Loucy (cell line): ENCODE data around the gene SNCAIP.

Experiments used
- EZH2phosphoT487 ChIP-seq: fragments of 200-600 bp; IDR thresholded peaks from 2 replicates; pipeline ENCODE4 v1.6.1; 2018; ENCODE audit warnings: antibody characterized with exemption, mild to moderate bottlenecking, moderate library complexity, borderline replicate concordance
- TF ChIP-seq, protein P1 (sequence below): fragments of 200-600 bp; sonication (generic); conservative IDR thresholded peaks from 2 replicates; pipeline ENCODE4 v1.5.1; 2014; ENCODE audit warnings: mild to moderate bottlenecking, antibody characterized with exemption, low read length

GRCh38 chr5:122465031-122465577 lies 153.1 kb downstream of the SNCAIP start:
- TF ChIP-seq, protein P1, sequence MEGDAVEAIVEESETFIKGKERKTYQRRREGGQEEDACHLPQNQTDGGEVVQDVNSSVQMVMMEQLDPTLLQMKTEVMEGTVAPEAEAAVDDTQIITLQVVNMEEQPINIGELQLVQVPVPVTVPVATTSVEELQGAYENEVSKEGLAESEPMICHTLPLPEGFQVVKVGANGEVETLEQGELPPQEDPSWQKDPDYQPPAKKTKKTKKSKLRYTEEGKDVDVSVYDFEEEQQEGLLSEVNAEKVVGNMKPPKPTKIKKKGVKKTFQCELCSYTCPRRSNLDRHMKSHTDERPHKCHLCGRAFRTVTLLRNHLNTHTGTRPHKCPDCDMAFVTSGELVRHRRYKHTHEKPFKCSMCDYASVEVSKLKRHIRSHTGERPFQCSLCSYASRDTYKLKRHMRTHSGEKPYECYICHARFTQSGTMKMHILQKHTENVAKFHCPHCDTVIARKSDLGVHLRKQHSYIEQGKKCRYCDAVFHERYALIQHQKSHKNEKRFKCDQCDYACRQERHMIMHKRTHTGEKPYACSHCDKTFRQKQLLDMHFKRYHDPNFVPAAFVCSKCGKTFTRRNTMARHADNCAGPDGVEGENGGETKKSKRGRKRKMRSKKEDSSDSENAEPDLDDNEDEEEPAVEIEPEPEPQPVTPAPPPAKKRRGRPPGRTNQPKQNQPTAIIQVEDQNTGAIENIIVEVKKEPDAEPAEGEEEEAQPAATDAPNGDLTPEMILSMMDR: no peak
- no peak for TF ChIP-seq EZH2phosphoT487
